ENCODE results near the gene RABL6.
"Not testable (repeated sequence)": the region's sequence is repeated elsewhere in the genome, so short reads cannot be mapped to it uniquely, and the experiment has no call there.

The RABL6 gene

GRCh38 chr9:136857581-136858412 is 50.0 kb downstream of the RABL6 start:
- no peak for DNase-seq (ENCODE audit: low spot score)

- DNase-seq (ENCODE audit: low spot score), result no peak
Measured at GRCh38 chr9:136858452-136858843, 50.7 kb downstream of the RABL6 start.

GRCh38 chr9:136858844-136859757 is 51.4 kb downstream of the RABL6 start:
- DNase-seq (ENCODE audit: low spot score), result no peak

GRCh38 chr9:136860529-136860928 is 52.8 kb downstream of the RABL6 start:
- DNase-seq (ENCODE audit: low spot score), result no peak

- DNase-seq (ENCODE audit: low spot score), result no peak
Measured at GRCh38 chr9:136860933-136861873, 53.5 kb downstream of the RABL6 start.

GRCh38 chr9:136861874-136862457 is 54.2 kb downstream of the RABL6 start:
- no peak for DNase-seq (ENCODE audit: low spot score)

GRCh38 chr9:136862849-136863622 is 55.3 kb downstream of the RABL6 start:
- no peak for DNase-seq (ENCODE audit: low spot score)

GRCh38 chr9:136863623-136864273 is 56.0 kb downstream of the RABL6 start:
- DNase-seq (ENCODE audit: low spot score), result no peak

GRCh38 chr9:136865041-136865767 is 57.5 kb downstream of the RABL6 start:
- DNase-seq (ENCODE audit: low spot score), result no peak

GRCh38 chr9:136865768-136866103 is 58.0 kb downstream of the RABL6 start:
- no peak for DNase-seq (ENCODE audit: low spot score)

- DNase-seq (ENCODE audit: low spot score), result not testable (repeated sequence)
Measured at GRCh38 chr9:136866898-136867421, 59.2 kb downstream of the RABL6 start.

- DNase-seq (ENCODE audit: low spot score), result no peak
Measured at GRCh38 chr9:136867480-136867879, 59.7 kb downstream of the RABL6 start.

- no peak for DNase-seq (ENCODE audit: low spot score)
Measured at GRCh38 chr9:136867917-136868316, 60.2 kb downstream of the RABL6 start.

GRCh38 chr9:136868644-136869043 is 60.9 kb downstream of the RABL6 start:
- DNase-seq (ENCODE audit: low spot score), result no peak

- not testable (repeated sequence) for DNase-seq (ENCODE audit: low spot score)
Measured at GRCh38 chr9:136869611-136870010, 61.9 kb downstream of the RABL6 start.

- DNase-seq (ENCODE audit: low spot score), result no peak
Measured at GRCh38 chr9:136875155-136875554, 67.4 kb downstream of the RABL6 start.

GRCh38 chr9:136876476-136876875 is 68.7 kb downstream of the RABL6 start:
- DNase-seq (ENCODE audit: low spot score), result no peak

- DNase-seq (ENCODE audit: low spot score), result no peak
Measured at GRCh38 chr9:136880651-136881050, 72.9 kb downstream of the RABL6 start.

- no peak for DNase-seq (ENCODE audit: low spot score)
Measured at GRCh38 chr9:136881691-136882108, 74.0 kb downstream of the RABL6 start.
